ENCODE results near the gene TREML4. TPM values are rescaled to one million over a fixed set of nuclear protein-coding genes. Genes with fewer than 3 reads are reported as not detected.

The TREML4 gene
- total RNA-seq, 1 experiment from 2014 or later: not detected

DNA sequence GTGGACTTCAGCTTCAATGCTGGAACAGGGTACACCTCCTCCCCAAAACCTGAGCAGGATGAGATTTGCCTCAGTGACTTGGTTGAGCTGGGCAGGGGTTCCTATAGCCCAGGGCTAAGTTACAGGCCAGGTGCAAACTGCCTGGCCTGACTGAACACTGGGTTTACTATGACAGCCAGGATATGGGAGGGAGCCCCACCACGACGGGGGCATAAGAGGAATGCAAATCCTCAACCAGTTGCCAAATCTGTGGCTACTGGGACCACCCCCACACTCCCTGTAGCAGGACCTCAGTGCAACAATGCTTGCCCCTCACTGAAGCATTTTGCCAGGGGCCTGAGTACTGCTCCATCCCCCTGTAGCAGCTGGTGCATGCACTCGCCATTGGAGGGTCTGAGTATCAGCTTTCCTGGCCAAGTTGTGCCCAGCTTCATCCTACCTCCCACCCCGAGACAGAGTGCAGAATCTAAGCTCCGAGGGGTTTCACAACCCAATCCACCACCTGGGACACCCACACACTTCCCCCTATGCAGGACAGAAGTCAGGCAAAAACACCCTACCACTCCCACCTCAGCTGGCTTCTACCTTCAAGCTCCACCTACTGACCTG, 27.6 kb downstream of the TREML4 start:
- H3K27ac ChIP-seq (ENCODE audit: low read depth, low read length): no peak overlapping the region
- H3K9me2 ChIP-seq (ENCODE audit: insufficient read depth): no peaks in the 10 kb centered on the region
- H3K4me3 ChIP-seq (replicated peaks in 1 of 2; ENCODE audit: low read depth in 1 of 2, low read length in 2 of 2): no peak overlapping the region
- intact Hi-C loops (cut with micrococcal nuclease): no loop called here
- no peak for TF ChIP-seq TCF7L2 (IDR thresholded peaks at IDR 0.05; ENCODE audit: borderline replicate concordance, extremely low read depth, insufficient read depth, insufficient read length)
- TF ChIP-seq, protein P1, sequence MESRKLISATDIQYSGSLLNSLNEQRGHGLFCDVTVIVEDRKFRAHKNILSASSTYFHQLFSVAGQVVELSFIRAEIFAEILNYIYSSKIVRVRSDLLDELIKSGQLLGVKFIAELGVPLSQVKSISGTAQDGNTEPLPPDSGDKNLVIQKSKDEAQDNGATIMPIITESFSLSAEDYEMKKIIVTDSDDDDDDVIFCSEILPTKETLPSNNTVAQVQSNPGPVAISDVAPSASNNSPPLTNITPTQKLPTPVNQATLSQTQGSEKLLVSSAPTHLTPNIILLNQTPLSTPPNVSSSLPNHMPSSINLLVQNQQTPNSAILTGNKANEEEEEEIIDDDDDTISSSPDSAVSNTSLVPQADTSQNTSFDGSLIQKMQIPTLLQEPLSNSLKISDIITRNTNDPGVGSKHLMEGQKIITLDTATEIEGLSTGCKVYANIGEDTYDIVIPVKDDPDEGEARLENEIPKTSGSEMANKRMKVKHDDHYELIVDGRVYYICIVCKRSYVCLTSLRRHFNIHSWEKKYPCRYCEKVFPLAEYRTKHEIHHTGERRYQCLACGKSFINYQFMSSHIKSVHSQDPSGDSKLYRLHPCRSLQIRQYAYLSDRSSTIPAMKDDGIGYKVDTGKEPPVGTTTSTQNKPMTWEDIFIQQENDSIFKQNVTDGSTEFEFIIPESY (IDR thresholded peaks at IDR 0.05; ENCODE audit: extremely low read depth, insufficient replicate concordance, low read length): no peak
- ChIA-PET POLR2A (no interaction called here), CTCF (no interaction called here), RAD21 (ENCODE audit: low non-redundant PET in 1 of 2, low total read pairs in 2 of 2, uncharacterized antibody in 2 of 2, unreplicated experiment in 2 of 2) (no interaction called here)
- no peaks in the 10 kb centered on the region for H3K36me3 ChIP-seq (ENCODE audit: control insufficient read depth in 1 of 2, insufficient read depth in 2 of 2, low read length in 2 of 2)
- no peak for DNase-seq (ENCODE audit: low read depth, low spot score)
- H3K79me2 ChIP-seq (ENCODE audit: insufficient read depth, low read length): no peaks in the 10 kb centered on the region
- H3K9me3 ChIP-seq (ENCODE audit: control insufficient read depth in 1 of 2, insufficient read depth in 1 of 2, low read depth in 1 of 2, low read length in 2 of 2): no peaks in the 10 kb centered on the region
- H4K20me1 ChIP-seq (ENCODE audit: insufficient read depth): no peaks in the 10 kb centered on the region
- H3K27me3 ChIP-seq (ENCODE audit: insufficient read depth, low read length): peaks cover 14% of the 10 kb centered on the region
- no peak overlapping the region for H2AFZ ChIP-seq (ENCODE audit: low read depth, low read length, poor library complexity, severe bottlenecking)
- H3K4me1 ChIP-seq (ENCODE audit: control insufficient read depth in 1 of 2, insufficient read depth in 2 of 2, low read length in 2 of 2): peaks cover 7 to 13% of the 10 kb centered on the region in 2 experiments; a peak in 2 of 4 replicates
- no TSS peak for BruUV-seq (replicated peaks)
- H3K9ac ChIP-seq (ENCODE audit: low read length): no peak overlapping the region
- H3K4me2 ChIP-seq (ENCODE audit: low read length): no peak overlapping the region
- no peak for ATAC-seq

DNA sequence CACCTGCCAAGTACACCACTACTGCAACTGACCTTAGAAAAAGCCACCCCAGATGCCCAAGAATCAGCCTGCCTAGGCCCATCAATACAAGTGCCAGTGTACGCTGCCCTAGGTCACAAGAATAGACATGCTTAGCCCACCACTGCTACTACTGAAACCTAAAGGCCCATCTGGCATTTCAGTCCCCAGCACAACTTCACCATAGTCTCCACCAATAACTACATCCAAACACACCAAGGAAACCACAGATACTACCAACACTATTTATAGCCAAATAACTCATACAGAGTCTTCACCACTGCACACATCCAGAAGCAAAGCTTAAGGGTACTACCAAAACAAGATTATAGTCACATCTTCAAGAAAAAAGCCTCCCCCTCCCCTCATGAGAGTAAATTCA, 28.2 kb downstream of the TREML4 start:
- H3K9ac ChIP-seq (ENCODE audit: low read length): no peak overlapping the region
- no peaks in the 10 kb centered on the region for H3K79me2 ChIP-seq (ENCODE audit: insufficient read depth, low read length)
- no peak for ATAC-seq
- no peak overlapping the region for H3K4me3 ChIP-seq (replicated peaks in 1 of 2; ENCODE audit: low read depth in 1 of 2, low read length in 2 of 2)
- no peak for TF ChIP-seq EZH2 (IDR thresholded peaks at IDR 0.05)
- no peak for TF ChIP-seq ZNF274 (IDR thresholded peaks at IDR 0.05; ENCODE audit: low read depth, low read length)
- TF ChIP-seq, protein P2, sequence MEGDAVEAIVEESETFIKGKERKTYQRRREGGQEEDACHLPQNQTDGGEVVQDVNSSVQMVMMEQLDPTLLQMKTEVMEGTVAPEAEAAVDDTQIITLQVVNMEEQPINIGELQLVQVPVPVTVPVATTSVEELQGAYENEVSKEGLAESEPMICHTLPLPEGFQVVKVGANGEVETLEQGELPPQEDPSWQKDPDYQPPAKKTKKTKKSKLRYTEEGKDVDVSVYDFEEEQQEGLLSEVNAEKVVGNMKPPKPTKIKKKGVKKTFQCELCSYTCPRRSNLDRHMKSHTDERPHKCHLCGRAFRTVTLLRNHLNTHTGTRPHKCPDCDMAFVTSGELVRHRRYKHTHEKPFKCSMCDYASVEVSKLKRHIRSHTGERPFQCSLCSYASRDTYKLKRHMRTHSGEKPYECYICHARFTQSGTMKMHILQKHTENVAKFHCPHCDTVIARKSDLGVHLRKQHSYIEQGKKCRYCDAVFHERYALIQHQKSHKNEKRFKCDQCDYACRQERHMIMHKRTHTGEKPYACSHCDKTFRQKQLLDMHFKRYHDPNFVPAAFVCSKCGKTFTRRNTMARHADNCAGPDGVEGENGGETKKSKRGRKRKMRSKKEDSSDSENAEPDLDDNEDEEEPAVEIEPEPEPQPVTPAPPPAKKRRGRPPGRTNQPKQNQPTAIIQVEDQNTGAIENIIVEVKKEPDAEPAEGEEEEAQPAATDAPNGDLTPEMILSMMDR (IDR thresholded peaks at IDR 0.05 in 2 of 3, conservative IDR thresholded peaks at IDR 0.05 in 1 of 3; ENCODE audit: borderline replicate concordance in 1 of 3, insufficient read depth in 1 of 3, low read depth in 2 of 3, low read length in 2 of 3): no peak
- TF ChIP-seq CBX3 (IDR thresholded peaks at IDR 0.05; ENCODE audit: low read depth): no peak
- no peak for TF ChIP-seq POLR2AphosphoS5 (IDR thresholded peaks at IDR 0.05; ENCODE audit: low read depth, low read length)
- TF ChIP-seq FOSL1 (IDR thresholded peaks at IDR 0.05; ENCODE audit: low read depth): no peak
- no peak for TF ChIP-seq SIN3A (IDR thresholded peaks at IDR 0.05; ENCODE audit: low read depth)
- H3K36me3 ChIP-seq (ENCODE audit: control insufficient read depth in 1 of 2, insufficient read depth in 2 of 2, low read length in 2 of 2): no peaks in the 10 kb centered on the region
- CTCF ChIA-PET: no interaction called here
- no peak overlapping the region for H2AFZ ChIP-seq (ENCODE audit: low read depth, low read length, poor library complexity, severe bottlenecking)
- no peak overlapping the region for H3K4me2 ChIP-seq (ENCODE audit: low read length)
- H3K27ac ChIP-seq (ENCODE audit: low read depth, low read length): no peak overlapping the region
- RAD21 ChIA-PET (ENCODE audit: low non-redundant PET in 1 of 2, low total read pairs in 2 of 2, uncharacterized antibody in 2 of 2, unreplicated experiment in 2 of 2): no interaction called here
- peaks cover 7 to 13% of the 10 kb centered on the region in 2 experiments; a peak in 2 of 4 replicates for H3K4me1 ChIP-seq (ENCODE audit: control insufficient read depth in 1 of 2, insufficient read depth in 2 of 2, low read length in 2 of 2)
- intact Hi-C loops (cut with micrococcal nuclease): no loop called here
- H3K9me2 ChIP-seq (ENCODE audit: insufficient read depth): no peaks in the 10 kb centered on the region
- peaks cover 14% of the 10 kb centered on the region for H3K27me3 ChIP-seq (ENCODE audit: insufficient read depth, low read length)
- POLR2A ChIA-PET: no interaction called here
- no peaks in the 10 kb centered on the region for H3K9me3 ChIP-seq (ENCODE audit: control insufficient read depth in 1 of 2, insufficient read depth in 1 of 2, low read depth in 1 of 2, low read length in 2 of 2)
- BruUV-seq (replicated peaks): no TSS peak
- no peaks in the 10 kb centered on the region for H4K20me1 ChIP-seq (ENCODE audit: insufficient read depth)
- DNase-seq (ENCODE audit: low read depth, low spot score): no peak
